Erythroblast (primary cell): Measurements from ENCODE around the gene PSMD11.

Source experiments
- DNase-seq, 2 experiments: peaks; one replicate each; lab custom pipeline; 2025; lab: John Stamatoyannopoulos, UW
- GATA1 ChIP-seq: IDR thresholded peaks from 2 replicates; pipeline ENCODE4 v1.6.1; 2011; ENCODE audit warnings: low read depth, mild to moderate bottlenecking, control low read depth, low read length, moderate library complexity
- POLR2A ChIP-seq: IDR thresholded peaks from 2 replicates; pipeline ENCODE4 v1.6.1; 2011; ENCODE audit warnings: mild to moderate bottlenecking, low read length

PSMD11 gene

DNA sequence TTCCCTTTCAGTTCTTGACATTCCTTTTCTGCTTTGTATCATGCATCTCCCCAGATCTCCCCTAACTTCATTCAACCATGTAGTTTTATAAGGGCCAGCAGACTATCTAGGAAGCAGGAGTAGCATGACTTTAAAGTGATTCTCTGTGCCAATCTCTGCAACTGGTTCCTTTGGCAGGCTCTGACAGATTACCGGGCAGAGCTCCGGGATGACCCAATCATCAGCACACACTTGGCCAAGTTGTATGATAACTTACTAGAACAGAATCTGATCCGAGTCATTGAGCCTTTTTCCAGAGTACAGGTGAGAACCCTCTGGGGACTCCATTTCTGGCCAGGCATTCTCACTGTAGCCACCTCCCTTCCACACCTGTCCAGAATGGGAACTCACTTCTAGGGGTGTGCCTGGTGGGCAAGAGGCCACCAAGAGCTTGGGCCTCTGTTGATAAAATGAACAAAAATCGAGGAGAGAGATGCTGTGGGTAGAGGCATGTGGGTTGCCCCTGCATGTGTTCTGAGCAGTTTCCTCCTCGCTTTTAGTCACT lies 34.8 kb downstream of the PSMD11 start:
- TF ChIP-seq GATA1 (no peak), POLR2A (no peak)
- no peak for DNase-seq

DNA sequence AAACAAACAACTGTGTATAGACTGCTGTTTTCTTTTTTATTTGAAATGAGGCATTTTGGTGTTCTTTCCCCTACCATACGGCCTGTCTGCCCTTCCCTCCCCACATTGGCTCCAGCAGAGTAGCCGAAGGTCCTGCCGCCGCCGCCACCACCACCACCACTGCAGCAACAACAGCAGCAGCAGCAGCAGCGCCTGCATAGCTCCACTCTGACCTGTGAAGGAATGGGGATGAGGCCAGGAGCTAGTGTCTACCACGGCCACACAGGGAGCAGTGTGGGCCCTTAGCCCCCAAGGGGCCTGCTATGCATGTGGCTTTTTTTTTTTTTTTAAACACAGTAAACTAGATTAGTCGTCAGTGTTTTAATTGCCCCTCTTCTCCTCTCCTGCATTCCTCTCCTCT lies 36.9 kb downstream of the PSMD11 start:
- TF ChIP-seq GATA1 (no peak), POLR2A (no peak)
- DNase-seq, result no peak

DNA sequence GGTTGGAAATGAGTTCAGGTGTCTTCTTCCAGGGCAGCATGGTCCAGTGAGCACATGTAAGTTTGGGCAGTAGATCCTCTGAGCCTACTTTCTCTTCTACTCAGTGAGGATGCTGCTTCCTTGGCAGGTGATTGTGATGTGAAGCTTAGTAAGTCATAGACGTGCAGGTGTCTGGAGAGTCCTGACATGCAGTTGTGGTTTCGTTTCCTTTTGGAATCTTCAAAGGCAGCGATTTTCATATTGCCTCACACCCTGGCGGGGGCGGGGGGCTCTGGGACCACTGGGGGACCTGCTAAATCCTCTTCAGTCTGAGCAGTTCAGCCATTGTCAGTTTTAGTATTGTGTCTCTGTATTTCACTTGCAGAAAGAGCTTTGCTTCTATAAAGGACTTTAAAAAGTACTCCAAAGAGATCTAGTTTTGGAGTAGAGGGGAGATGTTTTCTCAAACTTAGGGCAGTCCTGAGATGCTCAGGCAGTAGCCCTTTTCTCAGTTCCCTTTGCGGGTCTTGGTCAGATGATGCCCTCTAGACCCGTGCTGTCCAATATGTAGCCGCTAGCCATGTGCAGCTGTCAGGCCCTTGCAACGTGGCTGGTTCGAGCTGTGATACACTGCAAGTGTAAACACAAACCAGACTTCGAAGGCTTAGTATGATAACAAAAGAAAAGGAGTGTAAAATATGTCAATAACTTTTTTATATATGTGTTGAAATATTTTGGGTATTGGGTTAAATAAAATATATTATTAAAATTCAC lies 38.4 kb downstream of the PSMD11 start:
- TF ChIP-seq GATA1, result no peak
- TF ChIP-seq POLR2A, result no peak
- DNase-seq, result no peak

DNA sequence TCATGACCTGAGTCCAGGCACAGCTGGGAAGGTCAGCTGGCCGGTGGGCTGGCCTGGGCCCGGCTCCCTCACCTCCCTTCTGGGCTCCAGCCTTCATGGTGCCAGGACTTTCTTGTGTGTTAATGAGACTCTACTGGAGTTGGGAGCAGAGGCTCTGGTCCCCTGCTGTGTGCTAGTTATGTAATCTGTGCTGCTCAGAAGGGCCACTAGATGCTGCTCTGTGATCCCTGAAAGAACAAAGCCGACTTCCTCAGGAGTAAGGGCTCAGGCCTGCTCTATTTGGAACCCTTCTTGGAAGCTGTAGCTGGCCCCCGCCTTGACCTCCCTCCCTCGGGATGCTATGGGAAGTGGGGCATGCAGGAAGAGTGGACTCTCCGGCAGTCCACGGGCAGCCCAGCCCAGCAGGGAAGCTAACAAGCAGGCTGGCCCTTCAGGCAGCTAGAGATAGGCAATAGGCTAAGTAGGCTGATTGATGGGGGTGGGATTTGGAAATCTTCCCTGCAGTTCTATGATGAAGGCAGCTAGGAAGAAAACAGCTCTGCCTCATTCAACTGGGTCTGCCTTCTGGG lies 39.2 kb downstream of the PSMD11 start:
- TF ChIP-seq POLR2A (no peak), GATA1 (no peak)
- peak; percentile 37 to 38 for DNase-seq

DNA sequence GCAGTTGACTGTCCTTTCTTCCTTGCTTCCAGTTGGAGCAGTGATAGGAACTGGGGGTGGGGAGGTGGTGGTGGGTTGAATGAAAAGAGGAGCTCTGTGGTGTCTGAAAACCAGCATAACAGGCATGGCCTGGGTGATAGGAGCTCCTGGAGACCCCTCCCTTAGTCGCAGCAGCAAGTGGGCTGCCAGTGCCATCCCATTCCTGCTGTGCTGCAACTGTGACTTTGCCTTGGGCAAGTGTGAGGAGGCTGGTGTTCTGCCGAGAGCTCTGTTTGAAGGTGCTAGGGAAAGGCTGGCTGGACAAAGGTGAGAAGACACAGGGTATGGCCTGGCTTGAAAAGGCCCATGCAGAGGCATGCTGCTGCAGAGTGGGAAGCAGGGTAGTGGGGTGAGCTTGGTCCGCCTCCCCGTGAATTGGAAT lies 39.7 kb downstream of the PSMD11 start:
- no peak for TF ChIP-seq GATA1
- no peak for TF ChIP-seq POLR2A
- DNase-seq, result no peak

DNA sequence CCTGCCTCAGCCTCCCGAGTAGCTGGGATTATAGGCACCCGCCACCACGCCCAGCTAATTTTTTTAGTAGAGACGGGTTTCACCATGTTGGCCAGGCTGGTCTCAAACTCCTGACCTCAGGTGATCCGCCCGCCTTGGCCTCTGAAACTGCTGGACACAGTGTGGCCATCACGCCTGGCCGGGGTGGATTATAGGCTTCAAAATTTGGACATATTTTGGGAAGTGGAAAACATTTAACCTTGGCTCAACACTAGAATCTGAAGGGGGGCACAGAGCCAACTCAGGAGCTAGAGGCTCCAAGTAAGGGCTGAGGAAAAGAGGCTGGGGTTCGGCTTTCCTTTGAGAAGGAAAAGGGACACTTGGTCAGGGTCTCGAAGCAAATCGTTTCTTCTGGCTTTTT lies 40.3 kb downstream of the PSMD11 start:
- DNase-seq, result no peak
- TF ChIP-seq GATA1, result no peak
- no peak for TF ChIP-seq POLR2A

DNA sequence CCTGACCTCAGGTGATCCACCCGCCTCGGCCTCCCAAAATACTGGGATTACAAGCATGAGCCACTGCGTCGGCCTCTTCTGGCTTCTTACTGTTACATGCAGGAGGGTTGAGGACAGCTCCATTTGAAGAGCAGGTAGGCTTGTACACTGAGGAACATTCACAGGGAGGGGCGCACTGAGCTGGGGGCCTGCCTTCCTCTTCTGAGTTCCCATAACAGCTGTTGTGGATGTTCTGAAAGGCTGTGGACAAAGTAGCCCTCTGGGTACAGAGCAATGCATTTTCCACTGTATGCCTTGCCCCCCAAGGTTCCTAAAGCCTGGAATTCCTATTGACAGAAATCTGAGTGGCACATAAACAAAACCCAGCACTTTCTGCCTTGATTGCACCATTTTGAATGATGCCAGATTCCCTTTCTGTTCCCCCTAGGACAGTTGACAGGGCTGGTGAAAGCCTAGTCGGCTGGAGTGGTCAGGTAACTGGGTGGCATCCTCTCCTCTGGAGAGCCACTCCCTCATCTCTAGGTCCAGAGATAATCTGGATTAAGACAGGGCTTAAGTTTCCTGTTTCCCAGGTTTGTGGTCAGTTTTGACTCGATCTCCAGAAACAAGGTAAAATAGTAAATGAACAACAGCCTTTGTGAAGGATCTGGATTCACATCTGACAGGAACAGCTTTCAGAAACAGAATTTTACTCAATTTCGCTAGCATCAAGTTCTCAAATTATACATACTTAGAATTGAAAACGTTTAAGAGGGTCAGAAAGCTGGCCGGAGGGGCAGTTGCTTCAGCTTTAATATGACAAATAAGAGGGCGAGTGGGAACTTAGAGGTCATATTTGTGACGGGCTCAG lies 41.2 kb downstream of the PSMD11 start:
- no peak for DNase-seq
- no peak for TF ChIP-seq POLR2A
- TF ChIP-seq GATA1, result no peak

DNA sequence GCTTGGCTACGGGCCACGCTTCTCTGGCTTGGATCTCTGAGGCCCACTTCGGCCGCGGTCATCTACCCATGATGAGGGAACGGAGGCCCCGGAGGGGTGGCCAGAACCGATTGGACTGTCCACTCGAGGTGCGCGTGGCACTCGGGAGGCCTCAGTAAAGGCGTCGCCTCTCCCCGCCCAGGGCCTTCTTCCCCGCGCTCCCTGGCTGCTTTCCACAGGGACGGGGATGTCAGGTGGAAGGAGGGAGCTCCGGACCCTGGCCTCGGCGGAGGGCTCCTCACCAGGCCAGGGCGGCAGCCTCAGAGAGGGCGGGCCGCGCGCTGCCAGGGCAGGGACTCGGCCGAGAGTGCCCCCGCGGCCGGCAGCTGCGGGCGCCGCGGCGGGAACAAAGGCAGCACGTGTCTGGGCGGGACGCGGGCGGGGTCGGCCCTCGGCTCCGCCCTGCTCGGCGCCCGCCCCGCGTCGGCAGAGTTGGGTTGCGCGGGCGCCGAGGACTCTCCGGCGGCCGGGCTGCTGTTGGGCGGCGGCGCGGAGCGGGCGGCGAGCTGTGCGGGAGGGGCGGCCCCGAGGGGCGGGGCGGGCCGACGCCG lies 41.9 kb downstream of the PSMD11 start:
- DNase-seq, result peak; percentile 87 to 88
- TF ChIP-seq GATA1, result no peak
- TF ChIP-seq POLR2A, result no peak

DNA sequence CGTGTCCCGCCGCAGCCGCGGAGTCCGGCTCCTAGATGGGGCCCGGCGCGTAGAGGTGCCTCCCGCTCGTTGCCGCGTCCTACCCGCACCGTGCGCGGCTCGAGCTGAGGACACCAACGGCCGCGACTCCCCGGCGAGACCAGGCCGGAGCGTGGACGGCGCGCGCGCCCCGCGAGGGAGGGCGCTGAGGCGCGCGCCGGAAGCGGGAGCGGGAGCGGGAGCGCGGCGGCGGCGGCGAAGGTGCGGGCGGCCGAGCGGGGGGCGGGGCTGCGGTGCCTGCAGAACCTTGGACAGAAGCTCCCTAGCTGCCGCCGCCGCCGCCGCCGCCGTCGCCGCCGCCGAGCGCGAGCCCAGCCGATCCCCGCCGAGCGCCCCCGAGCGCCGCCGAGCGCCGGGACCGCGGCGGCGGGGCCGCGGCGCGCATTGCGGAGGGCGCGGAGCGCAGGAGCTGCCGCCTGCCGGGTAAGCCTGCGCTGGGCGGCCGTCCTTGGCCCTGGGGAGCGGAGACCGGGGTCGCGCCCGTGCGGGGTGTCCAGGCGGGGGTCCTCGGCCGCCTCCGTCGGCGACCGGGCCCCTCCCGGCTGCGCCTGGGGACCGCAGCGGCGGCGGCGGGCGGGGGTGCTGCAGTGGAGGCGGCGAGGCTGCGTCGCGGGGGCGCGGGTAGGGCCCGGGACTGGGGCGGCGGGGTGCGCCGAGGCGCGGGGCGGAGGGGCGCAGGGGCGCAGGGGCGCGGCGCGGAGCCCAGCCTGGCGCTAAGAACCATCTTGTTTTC lies 42.6 kb downstream of the PSMD11 start, which contains the start of gene CDK5R1:
Gene CDK5R1, plus strand, starts transcription at position 293 of the 772 bp plus-strand sequence. CDS start 628 bp downstream, outside the sequence.
- peak; percentile 16 for TF ChIP-seq POLR2A
- TF ChIP-seq GATA1, result no peak
- DNase-seq, result peak; percentile 80

DNA sequence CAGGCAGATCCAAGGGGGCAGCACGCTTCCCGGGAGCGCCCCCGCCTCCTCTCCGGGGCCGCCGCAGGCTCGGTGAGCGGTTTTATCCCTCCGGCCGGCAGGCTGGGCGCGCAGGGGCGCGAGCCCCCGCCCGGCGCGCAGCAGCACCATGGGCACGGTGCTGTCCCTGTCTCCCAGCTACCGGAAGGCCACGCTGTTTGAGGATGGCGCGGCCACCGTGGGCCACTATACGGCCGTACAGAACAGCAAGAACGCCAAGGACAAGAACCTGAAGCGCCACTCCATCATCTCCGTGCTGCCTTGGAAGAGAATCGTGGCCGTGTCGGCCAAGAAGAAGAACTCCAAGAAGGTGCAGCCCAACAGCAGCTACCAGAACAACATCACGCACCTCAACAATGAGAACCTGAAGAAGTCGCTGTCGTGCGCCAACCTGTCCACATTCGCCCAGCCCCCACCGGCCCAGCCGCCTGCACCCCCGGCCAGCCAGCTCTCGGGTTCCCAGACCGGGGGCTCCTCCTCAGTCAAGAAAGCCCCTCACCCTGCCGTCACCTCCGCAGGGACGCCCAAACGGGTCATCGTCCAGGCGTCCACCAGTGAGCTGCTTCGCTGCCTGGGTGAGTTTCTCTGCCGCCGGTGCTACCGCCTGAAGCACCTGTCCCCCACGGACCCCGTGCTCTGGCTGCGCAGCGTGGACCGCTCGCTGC lies 43.3 kb downstream of the PSMD11 start:
- peak; percentile 43 to 47 for DNase-seq
- TF ChIP-seq POLR2A (no peak), GATA1 (no peak)

DNA sequence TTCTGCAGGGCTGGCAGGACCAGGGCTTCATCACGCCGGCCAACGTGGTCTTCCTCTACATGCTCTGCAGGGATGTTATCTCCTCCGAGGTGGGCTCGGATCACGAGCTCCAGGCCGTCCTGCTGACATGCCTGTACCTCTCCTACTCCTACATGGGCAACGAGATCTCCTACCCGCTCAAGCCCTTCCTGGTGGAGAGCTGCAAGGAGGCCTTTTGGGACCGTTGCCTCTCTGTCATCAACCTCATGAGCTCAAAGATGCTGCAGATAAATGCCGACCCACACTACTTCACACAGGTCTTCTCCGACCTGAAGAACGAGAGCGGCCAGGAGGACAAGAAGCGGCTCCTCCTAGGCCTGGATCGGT lies 43.9 kb downstream of the PSMD11 start:
- no peak for DNase-seq
- TF ChIP-seq POLR2A (no peak), GATA1 (no peak)

DNA sequence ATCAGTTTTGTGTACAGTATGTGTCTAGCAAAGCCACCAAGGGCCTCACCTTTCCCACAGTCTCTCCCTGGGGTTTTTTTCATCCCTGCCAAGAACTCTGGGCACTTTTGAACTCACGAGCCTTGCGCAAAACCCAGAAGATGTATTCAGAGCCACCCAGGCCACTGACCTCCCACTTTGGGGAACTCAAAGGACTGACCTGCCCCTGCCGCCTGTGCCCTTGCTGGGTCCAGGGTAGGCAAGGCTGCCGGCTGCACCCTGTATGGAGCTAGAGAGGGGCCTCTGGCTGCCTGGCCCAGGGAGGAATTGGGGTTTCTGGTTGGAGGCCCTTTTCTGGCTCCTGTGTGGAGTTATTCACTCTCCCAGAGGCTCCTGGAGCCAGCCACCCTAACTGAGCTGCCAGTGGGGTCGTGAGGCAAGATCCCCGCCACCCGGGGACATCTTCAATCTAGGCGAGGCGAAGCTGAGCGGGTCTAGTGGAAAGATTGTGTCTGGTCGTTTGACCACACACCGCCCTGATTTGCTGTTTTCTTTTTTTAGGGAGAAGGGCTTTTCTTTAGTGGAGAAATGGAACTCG lies 44.4 kb downstream of the PSMD11 start:
- TF ChIP-seq GATA1, result no peak
- no peak for TF ChIP-seq POLR2A
- no peak for DNase-seq
